Embryonic facial prominence (tissue), 1 donor: Measurements from ENCODE around the gene ADSS2.

ENCODE experiments used
- DNase-seq: peaks from one replicate; pipeline ENCODE4 v3.0.0-alpha.2; 2016; ENCODE audit errors: extremely low spot score

ADSS2 gene

GRCh38 chr1:244445320-244446181, 6.2 kb downstream of the ADSS2 start:
- no peak for DNase-seq

GRCh38 chr1:244444854-244445253, 6.9 kb downstream of the ADSS2 start:
- no peak for DNase-seq

DNA sequence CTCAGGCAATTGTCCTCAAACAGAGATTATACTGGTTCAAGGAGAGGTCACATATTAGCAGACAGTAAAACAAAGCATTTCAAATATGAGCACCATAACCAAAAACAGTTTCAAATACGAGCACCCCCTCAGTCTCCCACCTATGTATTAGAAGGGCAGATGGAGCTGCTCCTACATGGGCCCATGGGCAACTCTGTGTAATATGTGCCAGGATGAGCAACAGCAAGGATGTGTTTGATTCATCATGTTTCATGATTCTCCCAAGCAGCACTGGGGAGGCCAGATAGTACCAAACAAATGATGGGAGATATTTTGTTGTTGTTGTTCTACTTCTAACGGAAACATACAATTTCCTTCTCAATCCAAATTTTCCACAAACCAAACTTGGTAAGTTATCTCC, 8.9 kb downstream of the ADSS2 start:
- no peak for DNase-seq

DNA sequence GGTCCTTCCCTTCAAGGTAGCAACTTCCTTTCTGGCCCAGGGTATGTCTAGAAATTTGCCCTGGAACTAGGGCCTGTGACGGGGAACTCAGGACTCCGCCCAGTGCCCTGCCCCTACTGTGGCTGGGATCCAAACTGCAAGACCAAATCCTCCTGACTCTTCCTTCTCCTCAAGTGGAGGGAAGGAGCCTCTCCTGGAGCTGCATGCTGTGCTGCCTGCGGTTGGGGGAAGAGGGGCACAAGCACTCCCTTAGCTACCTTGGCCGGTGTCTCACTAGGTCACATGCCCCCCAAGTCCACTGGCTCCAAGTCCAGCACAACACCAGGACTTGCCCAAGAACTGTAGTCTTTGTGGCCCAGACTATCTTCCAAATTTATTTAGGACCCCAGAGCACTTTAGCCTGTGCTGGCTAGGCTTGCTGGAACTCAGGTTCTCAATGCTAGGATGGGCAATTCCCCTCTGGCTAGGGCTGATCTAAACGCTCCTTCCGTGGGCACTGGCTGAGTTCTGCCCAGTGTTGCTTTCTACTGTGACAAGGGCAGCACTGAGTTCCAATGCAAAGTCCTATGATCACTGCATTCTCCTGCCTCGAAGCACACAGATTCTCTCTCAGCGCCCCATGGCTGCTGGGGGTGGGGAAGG, 12.2 kb downstream of the ADSS2 start:
- DNase-seq = no peak

- no peak for DNase-seq
Observed at GRCh38 chr1:244437086-244437468, 14.6 kb downstream of the ADSS2 start.

DNA sequence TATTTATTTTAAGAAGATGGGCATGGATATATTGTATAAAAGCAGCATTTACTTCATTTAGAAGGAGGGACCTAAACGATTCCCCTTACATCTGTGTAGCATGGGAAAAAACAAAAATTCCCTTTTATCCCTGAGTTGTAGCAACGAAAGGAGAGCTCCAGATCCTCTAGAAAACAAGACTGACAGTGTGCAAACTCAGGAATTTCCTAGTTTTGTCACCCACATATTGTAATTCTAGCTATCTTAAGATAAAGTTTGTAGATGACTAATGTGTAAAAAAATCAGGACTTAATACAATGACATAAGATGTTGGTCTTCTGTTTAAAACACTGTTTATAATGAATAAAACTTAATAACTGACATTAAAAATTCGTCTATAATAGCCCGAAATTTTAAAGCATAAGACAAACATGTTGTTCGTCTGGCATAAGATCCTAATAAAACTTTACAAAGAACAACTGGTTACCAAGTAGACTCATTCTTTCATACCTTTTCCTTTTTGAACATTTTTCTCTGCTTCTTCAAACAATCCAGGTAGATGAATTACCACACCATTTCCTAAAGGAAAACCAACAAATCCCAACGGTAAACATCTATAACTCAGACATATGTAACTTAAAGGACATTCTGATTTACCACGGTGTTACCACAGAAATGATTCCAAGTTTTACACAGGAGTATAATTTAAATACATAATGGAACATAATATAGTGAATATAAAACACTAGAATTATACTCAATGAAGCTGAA, 15.2 kb downstream of the ADSS2 start:
- DNase-seq = no peak

- no peak for DNase-seq
Observed at GRCh38 chr1:244435562-244436205, 16.0 kb downstream of the ADSS2 start.

GRCh38 chr1:244431166-244431565, 20.5 kb downstream of the ADSS2 start:
- DNase-seq = no peak

DNA sequence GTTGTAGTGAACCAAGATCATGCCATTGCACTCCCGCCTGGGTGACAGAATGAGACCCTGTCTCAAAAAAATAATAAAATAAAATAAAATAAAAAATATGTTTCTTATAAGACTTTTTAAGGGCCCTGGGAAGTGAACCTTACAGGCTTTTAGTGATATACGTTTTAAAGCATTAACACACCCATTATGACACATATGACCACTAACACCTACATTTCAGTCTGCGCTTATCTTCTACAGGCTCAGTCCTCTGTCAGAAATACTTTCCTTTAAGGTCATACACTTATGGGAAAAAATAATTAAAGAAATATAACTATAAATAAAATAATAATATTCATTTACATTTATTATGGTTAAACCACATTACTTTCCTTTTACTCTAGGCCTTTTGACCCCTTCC, 21.9 kb downstream of the ADSS2 start:
- DNase-seq = no peak

DNA sequence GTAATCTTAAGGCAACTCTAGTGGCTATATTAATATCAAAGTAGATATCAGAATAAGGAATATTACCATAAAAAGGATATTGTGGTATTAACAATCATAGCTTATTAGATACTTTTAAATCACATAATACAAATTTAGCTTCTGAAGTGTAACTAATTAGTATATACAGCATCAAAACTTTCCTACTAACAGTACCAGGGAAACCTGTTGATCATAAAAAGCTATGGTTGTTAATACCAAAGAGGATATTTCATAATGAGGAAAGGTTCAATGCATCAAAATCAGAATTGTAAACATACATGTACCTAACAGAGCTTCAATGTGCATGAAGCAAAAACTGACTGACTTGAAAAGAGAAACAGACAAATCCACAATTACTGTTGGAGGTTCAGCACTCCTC, 24.1 kb downstream of the ADSS2 start:
- no peak for DNase-seq

DNA sequence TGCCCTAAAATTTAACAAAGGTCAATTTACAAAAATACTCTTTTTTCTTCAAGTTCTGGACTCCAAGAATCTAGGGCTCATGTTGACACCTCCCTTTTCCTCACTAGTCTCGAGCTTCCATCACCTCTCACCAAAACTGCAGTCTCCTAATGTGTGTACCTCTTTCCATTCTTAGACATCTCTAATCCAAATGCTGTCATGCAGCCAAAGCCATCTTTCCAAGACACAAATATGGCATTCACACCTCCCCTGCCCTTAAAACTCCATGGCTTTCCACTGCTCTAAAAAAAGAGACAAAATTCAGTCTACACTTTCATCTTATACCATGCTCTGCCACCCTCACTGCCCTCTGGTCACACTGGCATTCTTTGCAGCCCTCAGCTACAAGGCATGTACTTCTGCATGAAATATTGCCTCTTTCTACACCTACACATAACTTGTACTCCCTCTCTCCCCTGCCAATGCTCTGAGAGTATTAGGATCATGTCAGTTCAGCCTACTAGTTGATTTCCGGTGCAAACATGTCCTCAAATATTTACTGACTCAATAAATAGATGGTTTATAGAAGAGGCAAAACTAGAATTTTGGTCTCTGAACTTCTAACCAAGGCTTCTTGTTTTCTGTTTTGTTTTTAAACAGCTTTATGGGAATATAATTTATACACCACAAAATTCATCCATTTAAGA, 26.9 kb downstream of the ADSS2 start:
- no peak for DNase-seq

DNA sequence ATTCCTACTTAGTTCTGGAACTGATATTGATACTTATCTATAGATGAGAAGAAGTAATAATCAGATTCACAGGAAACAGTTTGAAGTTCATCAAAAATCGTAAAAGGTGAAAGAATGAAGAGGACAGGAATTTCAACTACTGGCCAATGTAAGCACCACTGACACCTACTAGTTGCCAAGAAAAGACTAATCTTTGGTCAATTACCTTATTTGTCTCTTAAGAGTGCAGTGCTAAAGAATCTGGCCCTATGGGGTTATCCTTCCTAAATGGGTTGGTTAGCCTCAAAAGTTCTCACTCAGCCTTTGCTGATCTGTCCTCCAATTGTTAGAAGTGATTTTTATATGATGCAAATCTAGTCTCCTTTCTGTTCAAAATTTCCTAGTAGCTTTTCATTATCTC, 29.5 kb downstream of the ADSS2 start:
- no peak for DNase-seq

DNA sequence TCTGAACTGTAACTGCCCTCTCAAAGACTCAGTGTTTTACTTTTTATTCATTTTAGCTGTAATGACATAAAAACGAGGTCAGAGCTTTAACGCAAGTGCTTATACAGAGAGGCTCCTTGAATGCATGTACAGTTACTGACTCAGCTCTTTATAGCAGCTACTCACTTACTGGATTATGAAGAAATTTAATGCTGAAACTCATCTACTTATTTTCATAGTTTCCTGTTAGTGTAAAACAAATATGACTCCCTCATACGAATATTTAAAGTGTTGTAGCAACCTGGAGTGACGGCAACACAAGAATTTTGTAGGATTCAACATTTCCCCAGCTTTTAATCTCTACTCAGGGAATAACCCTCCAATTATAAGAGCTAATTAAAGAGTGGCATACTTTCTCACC, 32.7 kb downstream of the ADSS2 start:
- DNase-seq = no peak

DNA sequence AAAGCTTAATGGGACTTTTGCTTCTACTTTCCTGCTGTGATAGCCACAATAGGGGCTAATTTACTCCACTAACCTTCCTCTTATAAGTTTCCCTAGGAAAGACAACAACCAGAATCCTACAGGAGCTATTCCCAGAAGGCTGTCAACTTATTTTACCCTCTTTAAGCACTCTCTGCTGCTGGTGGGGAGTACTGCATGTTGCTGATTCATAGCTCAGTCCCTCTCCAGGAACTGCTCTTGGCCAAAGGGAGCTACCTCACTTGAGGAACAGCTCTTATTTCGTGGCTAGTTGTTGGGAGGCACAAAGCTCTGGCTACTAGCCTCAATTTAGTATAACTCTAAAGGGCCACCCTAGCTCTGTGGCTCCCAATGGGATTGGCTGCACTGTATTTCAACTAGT, 37.2 kb downstream of the ADSS2 start:
- DNase-seq = no peak

- no peak for DNase-seq
Observed at GRCh38 chr1:244413736-244414135, 38.0 kb downstream of the ADSS2 start.

DNA sequence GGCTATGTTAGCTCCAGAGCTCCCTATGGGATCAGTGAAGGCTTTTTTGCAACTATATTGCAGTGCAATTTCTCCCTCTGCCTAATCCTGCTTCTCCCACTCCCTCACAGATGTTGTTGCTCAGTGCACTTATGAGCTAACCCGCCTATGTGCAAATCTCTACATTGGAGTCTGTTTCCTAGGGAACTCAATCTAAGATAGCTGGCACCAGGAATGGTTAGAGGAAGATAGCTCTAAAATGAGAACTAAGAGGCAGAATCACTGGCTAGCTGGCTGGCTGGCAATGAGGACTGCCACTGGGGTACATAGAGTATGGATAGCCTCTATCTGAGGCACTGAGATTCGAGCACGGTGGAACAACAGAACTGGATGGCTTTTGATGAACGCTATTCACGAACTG, 39.5 kb downstream of the ADSS2 start:
- no peak for DNase-seq

DNA sequence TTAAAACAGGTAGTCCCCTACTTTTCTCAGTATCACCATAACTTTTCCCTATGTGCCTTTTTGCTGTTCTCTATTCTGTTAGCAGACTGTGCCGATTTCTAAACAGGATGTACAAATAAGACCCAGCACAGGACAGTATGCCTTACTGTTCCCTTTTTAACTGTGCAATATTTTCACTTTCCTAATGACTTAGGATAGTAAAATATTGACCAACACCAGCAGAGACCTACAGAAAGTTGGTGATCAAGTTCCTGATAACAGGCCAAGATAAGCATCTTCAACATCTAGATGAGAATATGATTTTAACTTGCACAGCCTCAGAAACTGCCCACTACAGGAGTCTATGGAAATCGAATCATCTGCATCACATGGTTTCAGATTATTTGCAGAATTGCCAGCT, 42.0 kb downstream of the ADSS2 start:
- no peak for DNase-seq

DNA sequence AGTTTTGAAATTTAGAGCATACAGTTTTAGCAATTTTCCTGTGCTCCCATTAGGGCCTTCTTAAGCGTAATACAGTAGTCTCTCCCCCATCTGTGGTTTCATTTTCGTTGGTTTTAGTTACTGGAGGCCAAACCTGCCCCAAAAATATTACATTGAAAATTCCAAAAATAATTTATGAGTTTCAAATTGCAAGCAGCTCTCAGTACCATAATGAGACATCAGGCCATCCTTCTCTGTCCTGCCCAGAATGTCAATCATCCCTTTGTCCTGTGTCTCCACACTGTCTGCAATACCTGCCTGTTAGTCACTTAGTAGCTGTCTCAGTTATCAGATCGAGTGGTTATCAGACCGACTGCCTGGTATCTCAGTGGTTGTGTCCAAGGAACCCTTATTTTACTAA, 45.4 kb downstream of the ADSS2 start:
- no peak for DNase-seq

GRCh38 chr1:244405856-244406255, 45.9 kb downstream of the ADSS2 start:
- no peak for DNase-seq

- DNase-seq = no peak
Observed at GRCh38 chr1:244403431-244403830, 48.3 kb downstream of the ADSS2 start.

GRCh38 chr1:244400974-244401373, 50.7 kb downstream of the ADSS2 start:
- DNase-seq = no peak

GRCh38 chr1:244397131-244397530, 54.6 kb downstream of the ADSS2 start:
- no peak for DNase-seq
